Loucy (cell line): ENCODE data around the gene GALNT10.

Source experiments
- H2AFZ ChIP-seq: fragments of 200-600 bp; sonication (generic); 2 replicates; pipeline ENCODE4 v1.6.0; 2016; ENCODE audit warnings: antibody characterized with exemption, mild to moderate bottlenecking, low read length, moderate library complexity
- H3F3A ChIP-seq: fragments of 200-600 bp; 2 replicates; pipeline ENCODE4 v1.6.0; 2016; ENCODE audit warnings: antibody characterized with exemption, low read depth, mild to moderate bottlenecking
- H3K27me3 ChIP-seq: fragments of 200-600 bp; sonication (generic); 2 replicates; pipeline ENCODE4 v1.6.1; 2014; ENCODE audit warnings: low read length, mild to moderate bottlenecking; ENCODE audit not compliant: insufficient read depth, poor library complexity, severe bottlenecking
- H3K36me3 ChIP-seq: fragments of 200-600 bp; sonication (generic); 2 replicates; pipeline ENCODE4 v1.6.1; 2016; ENCODE audit warnings: low read length; ENCODE audit not compliant: insufficient read depth
- H3K4me1 ChIP-seq: fragments of 200-600 bp; sonication (generic); 2 replicates; pipeline ENCODE4 v1.5.1; 2014; ENCODE audit warnings: low read length, mild to moderate bottlenecking; ENCODE audit not compliant: insufficient read depth, poor library complexity, severe bottlenecking
- H3K4me2 ChIP-seq: fragments of 200-600 bp; sonication (generic); 2 replicates; pipeline ENCODE4 v1.6.0; 2014; ENCODE audit warnings: antibody characterized with exemption, low read length, low read depth, mild to moderate bottlenecking; ENCODE audit not compliant: poor library complexity, severe bottlenecking
- H3K4me3 ChIP-seq: fragments of 200-600 bp; sonication (generic); 2 replicates; pipeline ENCODE4 v1.5.1; 2014; ENCODE audit warnings: low read length, mild to moderate bottlenecking, mixed read lengths; ENCODE audit not compliant: poor library complexity, severe bottlenecking
- H3K79me2 ChIP-seq: fragments of 200-600 bp; sonication (generic); 2 replicates; pipeline ENCODE4 v1.6.1; 2014; ENCODE audit warnings: low read length; ENCODE audit not compliant: insufficient read depth
- H3K9ac ChIP-seq: fragments of 200-600 bp; sonication (generic); 2 replicates; pipeline ENCODE4 v1.6.0; 2014; ENCODE audit warnings: mild to moderate bottlenecking, low read depth, low read length, moderate library complexity; ENCODE audit not compliant: poor library complexity, severe bottlenecking
- H3K9me2 ChIP-seq: fragments of 200-600 bp; sonication (generic); replicated peaks from 2 replicates; pipeline ENCODE4 v1.6.1; 2016; ENCODE audit warnings: low read depth, low read length, mixed read lengths
- H3K9me3 ChIP-seq: fragments of 200-600 bp; sonication (generic); 2 replicates; pipeline ENCODE4 v1.6.1; 2014; ENCODE audit warnings: mild to moderate bottlenecking, antibody characterized with exemption, low read length, low read depth; ENCODE audit not compliant: insufficient read depth
- H4K20me1 ChIP-seq: fragments of 200-600 bp; sonication (generic); 2 replicates; pipeline ENCODE4 v1.6.0; 2014; ENCODE audit warnings: antibody characterized with exemption, low read length, mild to moderate bottlenecking; ENCODE audit not compliant: insufficient read depth, poor library complexity, severe bottlenecking
- EZH2phosphoT487 ChIP-seq: fragments of 200-600 bp; IDR thresholded peaks from 2 replicates; pipeline ENCODE4 v1.6.1; 2018; ENCODE audit warnings: antibody characterized with exemption, mild to moderate bottlenecking, moderate library complexity, borderline replicate concordance
- TF ChIP-seq, protein P1 (sequence below): fragments of 200-600 bp; sonication (generic); conservative IDR thresholded peaks from 2 replicates; pipeline ENCODE4 v1.5.1; 2014; ENCODE audit warnings: mild to moderate bottlenecking, antibody characterized with exemption, low read length

GALNT10 gene

GRCh38 chr5:154213592-154213991 is 23.1 kb downstream of the GALNT10 start:
- Histone ChIP-seq H3K79me2 (no peaks in the 10 kb centered on the region), H3K9me2 (no peaks in the 10 kb centered on the region)

DNA sequence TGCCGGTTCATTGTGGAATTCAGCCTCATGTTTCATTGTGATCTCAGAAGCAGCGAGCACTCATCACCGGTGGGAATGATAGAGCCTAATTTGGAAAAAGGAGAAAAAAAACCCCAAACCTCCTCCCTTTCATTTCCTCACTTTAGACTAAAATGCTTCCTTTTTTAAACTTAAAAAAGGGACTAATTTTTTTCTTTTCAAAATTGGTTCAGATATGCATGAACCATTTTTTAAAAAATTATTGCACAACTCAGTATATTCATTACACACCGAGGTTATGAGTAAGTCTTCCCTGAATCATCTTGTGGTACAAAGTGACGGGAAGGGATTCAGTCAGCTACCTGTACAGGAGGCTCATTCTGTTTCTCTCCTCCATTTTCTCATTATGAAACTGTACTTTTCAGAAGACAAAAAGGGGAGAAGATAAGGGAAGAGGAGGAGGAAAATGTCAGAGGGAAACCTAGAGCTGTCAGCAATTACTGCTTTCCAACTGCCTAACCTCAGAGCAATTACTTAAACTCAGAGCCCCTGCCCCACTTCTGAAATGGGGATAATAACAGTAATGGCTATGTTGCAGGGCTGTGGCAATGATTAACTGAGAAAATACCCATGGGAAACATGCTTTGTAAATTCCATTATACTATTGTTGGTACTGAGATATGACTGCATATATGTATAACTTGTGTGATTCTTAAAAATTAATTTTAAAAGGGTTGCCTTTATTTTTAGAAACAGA is 24.0 kb downstream of the GALNT10 start:
- Histone ChIP-seq H3K4me3 (no peak overlapping the region), H3F3A (no peaks in the 10 kb centered on the region), H3K79me2 (no peaks in the 10 kb centered on the region)

More at GRCh38 chr5:154213592-154213991, 23.1 kb downstream of the GALNT10 start:
- Histone ChIP-seq H4K20me1 (no peaks in the 10 kb centered on the region), H3K4me2 (no peak overlapping the region), H3K9ac (no peak overlapping the region), H3K9me3 (no peaks in the 10 kb centered on the region), H3F3A (no peaks in the 10 kb centered on the region), H3K4me1 (peaks cover 14% of the 10 kb centered on the region), H3K36me3 (no peaks in the 10 kb centered on the region), H2AFZ (no peak overlapping the region), H3K4me3 (no peak overlapping the region), H3K27me3 (no peaks in the 10 kb centered on the region)
- TF ChIP-seq, protein P1, sequence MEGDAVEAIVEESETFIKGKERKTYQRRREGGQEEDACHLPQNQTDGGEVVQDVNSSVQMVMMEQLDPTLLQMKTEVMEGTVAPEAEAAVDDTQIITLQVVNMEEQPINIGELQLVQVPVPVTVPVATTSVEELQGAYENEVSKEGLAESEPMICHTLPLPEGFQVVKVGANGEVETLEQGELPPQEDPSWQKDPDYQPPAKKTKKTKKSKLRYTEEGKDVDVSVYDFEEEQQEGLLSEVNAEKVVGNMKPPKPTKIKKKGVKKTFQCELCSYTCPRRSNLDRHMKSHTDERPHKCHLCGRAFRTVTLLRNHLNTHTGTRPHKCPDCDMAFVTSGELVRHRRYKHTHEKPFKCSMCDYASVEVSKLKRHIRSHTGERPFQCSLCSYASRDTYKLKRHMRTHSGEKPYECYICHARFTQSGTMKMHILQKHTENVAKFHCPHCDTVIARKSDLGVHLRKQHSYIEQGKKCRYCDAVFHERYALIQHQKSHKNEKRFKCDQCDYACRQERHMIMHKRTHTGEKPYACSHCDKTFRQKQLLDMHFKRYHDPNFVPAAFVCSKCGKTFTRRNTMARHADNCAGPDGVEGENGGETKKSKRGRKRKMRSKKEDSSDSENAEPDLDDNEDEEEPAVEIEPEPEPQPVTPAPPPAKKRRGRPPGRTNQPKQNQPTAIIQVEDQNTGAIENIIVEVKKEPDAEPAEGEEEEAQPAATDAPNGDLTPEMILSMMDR, result no peak
- TF ChIP-seq EZH2phosphoT487, result no peak

GRCh38 chr5:154215571-154216325 is 25.2 kb downstream of the GALNT10 start:
- H3K36me3 ChIP-seq, result no peaks in the 10 kb centered on the region
- no peaks in the 10 kb centered on the region for H3K79me2 ChIP-seq
- H3K9me3 ChIP-seq, result no peaks in the 10 kb centered on the region
- H3K9me2 ChIP-seq, result no peaks in the 10 kb centered on the region
- H3K4me3 ChIP-seq, result no peak overlapping the region
- H3K4me2 ChIP-seq, result no peak overlapping the region
- no peak for TF ChIP-seq EZH2phosphoT487
- TF ChIP-seq, protein P1, result no peak
- H4K20me1 ChIP-seq, result no peaks in the 10 kb centered on the region
- no peaks in the 10 kb centered on the region for H3K27me3 ChIP-seq
- no peak overlapping the region for H3K9ac ChIP-seq
- H3F3A ChIP-seq, result no peaks in the 10 kb centered on the region
- peaks cover 14% of the 10 kb centered on the region for H3K4me1 ChIP-seq
- H2AFZ ChIP-seq, result no peak overlapping the region

More for the DNA sequence above, 24.0 kb downstream of the GALNT10 start:
- no peaks in the 10 kb centered on the region for H3K9me3 ChIP-seq
- no peaks in the 10 kb centered on the region for H3K36me3 ChIP-seq
- peaks cover 14% of the 10 kb centered on the region for H3K4me1 ChIP-seq
- H3K4me2 ChIP-seq, result no peak overlapping the region
- no peak overlapping the region for H2AFZ ChIP-seq
- no peaks in the 10 kb centered on the region for H3K9me2 ChIP-seq
- H3K9ac ChIP-seq, result no peak overlapping the region
- no peaks in the 10 kb centered on the region for H4K20me1 ChIP-seq
- H3K27me3 ChIP-seq, result no peaks in the 10 kb centered on the region
- TF ChIP-seq, protein P1, result no peak
- no peak for TF ChIP-seq EZH2phosphoT487
